OCI-LY7 (cell line): ENCODE data around the gene TMC8. TPM values are rescaled to one million over a fixed set of nuclear protein-coding genes. Genes with fewer than 3 reads are reported as not detected.

ENCODE experiments used
- BruUV-seq: library from RNA; stranded (reverse); fragments of 400-500 nt; replicated peaks from 2 replicates; lab custom pipeline; 2021; lab: Mats Ljungman, UMichigan
- CTCF ChIA-PET: fragments of 300-600 bp; sonication (Branson Sonifier 250); formaldehyde crosslinking; loops from one replicate; lab custom pipeline; 2022; ENCODE audit warnings: antibody characterized with exemption; ENCODE audit not compliant: unreplicated experiment; lab: Charles Lee
- POLR2A ChIA-PET: fragments of 300-600 bp; sonication (Branson Sonifier 250); formaldehyde crosslinking; loops from one replicate; lab custom pipeline; 2022; ENCODE audit warnings: antibody characterized with exemption; lab: Charles Lee
- DNase-seq: peaks from one replicate; pipeline ENCODE4 v3.0.0-alpha.2; 2015; ENCODE audit warnings: low spot score
- H2AFZ ChIP-seq: fragments of 200-600 bp; sonication (generic), shearing (Covaris generic); 2 replicates; pipeline ENCODE4 v1.6.1; 2014; ENCODE audit warnings: mild to moderate bottlenecking, antibody characterized with exemption, low read length, moderate library complexity
- H3K27ac ChIP-seq: fragments of 200-600 bp; sonication (generic); 2 replicates; pipeline ENCODE4 v1.5.1; 2014; ENCODE audit warnings: mixed run types, low read depth, mild to moderate bottlenecking, moderate library complexity, low read length, inconsistent platforms; ENCODE audit not compliant: poor library complexity, severe bottlenecking
- H3K36me3 ChIP-seq: fragments of 200-600 bp; sonication (generic); 2 replicates; pipeline ENCODE4 v1.6.1; 2014; ENCODE audit warnings: mild to moderate bottlenecking, antibody characterized with exemption, low read length, moderate library complexity, mixed read lengths; ENCODE audit not compliant: insufficient read depth
- H3K4me1 ChIP-seq: fragments of 200-600 bp; sonication (generic); 2 replicates; pipeline ENCODE4 v1.5.1; 2014; ENCODE audit warnings: mild to moderate bottlenecking, low read length; ENCODE audit not compliant: insufficient read depth, poor library complexity, severe bottlenecking
- H3K4me2 ChIP-seq: fragments of 200-600 bp; sonication (generic); 2 replicates; pipeline ENCODE4 v1.6.1; 2014; ENCODE audit warnings: mild to moderate bottlenecking, low read length
- H3K4me3 ChIP-seq: fragments of 200-600 bp; sonication (generic); 2 replicates; pipeline ENCODE4 v1.5.1; 2014; ENCODE audit warnings: mild to moderate bottlenecking, low read depth, low read length; ENCODE audit not compliant: poor library complexity, severe bottlenecking
- H3K79me2 ChIP-seq: fragments of 200-600 bp; sonication (generic); 2 replicates; pipeline ENCODE4 v1.6.1; 2016; ENCODE audit warnings: low read depth, mild to moderate bottlenecking, low read length, moderate library complexity, mixed read lengths; ENCODE audit not compliant: insufficient read depth
- H3K9me2 ChIP-seq: fragments of 200-600 bp; sonication (generic); 2 replicates; pipeline ENCODE4 v1.6.1; 2016; ENCODE audit warnings: mild to moderate bottlenecking, low read length, mixed read lengths; ENCODE audit not compliant: insufficient read depth
- H3K9me3 ChIP-seq: fragments of 200-600 bp; sonication (generic); 2 replicates; pipeline ENCODE4 v1.6.1; 2014; ENCODE audit warnings: mild to moderate bottlenecking, mixed run types, low read length, mixed read lengths
- H4K20me1 ChIP-seq: fragments of 200-600 bp; sonication (generic); 2 replicates; pipeline ENCODE4 v1.6.1; 2014; ENCODE audit warnings: mild to moderate bottlenecking, antibody characterized with exemption, low read length, moderate library complexity, mixed read lengths; ENCODE audit not compliant: insufficient read depth
- CTCF ChIP-seq: fragments of 200-600 bp; sonication (generic); conservative IDR thresholded peaks from 2 replicates; pipeline ENCODE4 v1.5.1; 2014; ENCODE audit warnings: mild to moderate bottlenecking, antibody characterized with exemption, low read length, moderate library complexity, mixed read lengths
- EZH2phosphoT487 ChIP-seq: fragments of 200-600 bp; sonication (generic); IDR thresholded peaks from 2 replicates; pipeline ENCODE4 v1.6.1; 2018; ENCODE audit warnings: low read depth, borderline replicate concordance, mild to moderate bottlenecking, mixed run types, antibody characterized with exemption, low read length, moderate library complexity, mixed read lengths
- intact Hi-C: fragments of 100-400 bp; cut with micrococcal nuclease; formaldehyde crosslinking; loops from one replicate; pipeline ENCODE4 v1.10.0; 2022; ENCODE audit not compliant: unreplicated experiment
- total RNA-seq, 2 experiments: library from RNA; depleted of rRNA in 1 of 2; stranded (reverse); fragments of >200 nt in 1 of 2; shearing (Covaris generic) in 1 of 2; gene quantifications; 2 replicates each; pipeline ENCODE4 v1.2.3, GENCODE V29; 2014 to 2022

Gene TMC8
- total RNA-seq, 2 experiments from 2014 or later = 83.8 to 236 TPM

- peak overlapping the region; percentile 91 for H3K27ac ChIP-seq
- H3K4me1 ChIP-seq = peaks cover 59% of the 10 kb centered on the region
- H2AFZ ChIP-seq = no peak overlapping the region
- no peaks in the 10 kb centered on the region for H3K9me2 ChIP-seq
- DNase-seq = no peak
- TF ChIP-seq EZH2phosphoT487 (no peak), CTCF (no peak)
- intact Hi-C loops = loop anchor here (5.0 kb wide), 2 partner anchors 119 to 1646 kb away; no protein-coding TSS in a partner anchor
- ChIA-PET POLR2A (interaction anchor here (0.6 kb wide), 1 partner anchor 1609 kb away, joined by 3 read pairs; no protein-coding TSS in a partner anchor), CTCF (no interaction called here)
- no peaks in the 10 kb centered on the region for H3K9me3 ChIP-seq
- peak overlapping the region; percentile 81 for H3K4me3 ChIP-seq
- H4K20me1 ChIP-seq = 0 out of 2 replicates have a peak, but pooled peaks cover 4% of the 10 kb centered on the region
- peaks cover 8% of the 10 kb centered on the region; the same call in 1 of the 2 replicates for H3K79me2 ChIP-seq
- peaks cover 52% of the 10 kb centered on the region for H3K36me3 ChIP-seq
- no TSS peak for BruUV-seq
- peak overlapping the region; percentile 96 for H3K4me2 ChIP-seq
Observed at GRCh38 chr17:78133179-78133951, 2.8 kb downstream of the TMC8 start.

GRCh38 chr17:78133971-78134898, 3.7 kb downstream of the TMC8 start:
- intact Hi-C loops = loop anchor here (1.0 to 5.0 kb wide), 5 partner anchors 17 to 1647 kb away; no protein-coding TSS in a partner anchor
- Histone ChIP-seq H3K27ac (peak overlapping the region; percentile 91), H4K20me1 (0 out of 2 replicates have a peak, but pooled peaks cover 4% of the 10 kb centered on the region), H3K4me2 (peak overlapping the region; percentile 96), H3K9me3 (no peaks in the 10 kb centered on the region), H3K36me3 (peaks cover 52% of the 10 kb centered on the region), H3K4me3 (peak overlapping the region; percentile 81), H3K79me2 (peaks cover 8% of the 10 kb centered on the region; the same call in 1 of the 2 replicates), H3K9me2 (no peaks in the 10 kb centered on the region), H3K4me1 (peaks cover 54% of the 10 kb centered on the region), H2AFZ (no peak overlapping the region)
- ChIA-PET POLR2A (interaction anchor here (0.6 kb wide), 1 partner anchor 1608 kb away, joined by 3 read pairs; no protein-coding TSS in a partner anchor), CTCF (interaction anchor here (0.6 kb wide), 2 partner anchors 11 to 18 kb away, joined by 3 to 4 read pairs; no protein-coding TSS in a partner anchor)
- DNase-seq = peak; percentile 91
- TF ChIP-seq CTCF = peak; percentile 97
- no peak for TF ChIP-seq EZH2phosphoT487
- no TSS peak for BruUV-seq
